GM12878 (cell line): ENCODE data around the gene CHSY3. TPM values are rescaled to one million over a fixed set of nuclear protein-coding genes. Genes with fewer than 3 reads are reported as not detected.

Experiments
- CEBPB ChIP-seq, 2 experiments: fragments of 150-350 bp in 1 of 2; IDR thresholded peaks; 2 replicates each; pipeline ENCODE4 v1.6.1; 2012 to 2014; ENCODE audit warnings: low read depth in 2 of 2, low read length in 2 of 2, borderline replicate concordance in 1 of 2, inconsistent platforms in 1 of 2
- ETV6 ChIP-seq, 2 experiments: fragments of 450-650 bp in 1 of 2; IDR thresholded peaks in 1 of 2; conservative IDR thresholded peaks in 1 of 2; 2 replicates each; pipeline ENCODE4 v1.6.1; 2014; ENCODE audit warnings: antibody characterized with exemption in 1 of 2, borderline replicate concordance in 1 of 2, low read depth in 1 of 2, mild to moderate bottlenecking in 1 of 2, moderate library complexity in 1 of 2
- FOXK2 ChIP-seq: fragments of 450-650 bp; IDR thresholded peaks from 2 replicates; pipeline ENCODE4 v1.6.1; 2017; ENCODE audit warnings: mild to moderate bottlenecking, moderate library complexity
- HDAC2 ChIP-seq: fragments of 200-600 bp; sonication (generic); IDR thresholded peaks from 2 replicates; pipeline ENCODE4 v1.6.1; 2017
- POLR2A ChIP-seq: IDR thresholded peaks from 2 replicates; pipeline ENCODE4 v1.6.1; 2011; ENCODE audit warnings: low read depth, mild to moderate bottlenecking, low read length
- WRNIP1 ChIP-seq: IDR thresholded peaks from 2 replicates; pipeline ENCODE4 v1.6.1; 2011; ENCODE audit warnings: low read depth, low read length, improper control_type of control experiment, borderline replicate concordance
- ZBED1 ChIP-seq: IDR thresholded peaks from 2 replicates; pipeline ENCODE4 v1.6.1; 2016; ENCODE audit warnings: borderline replicate concordance
- ZBTB11 ChIP-seq: fragments of 450-650 bp; formaldehyde crosslinking; IDR thresholded peaks from 2 replicates; pipeline ENCODE4 v1.5.0; 2022; ENCODE audit warnings: mild to moderate bottlenecking, missing genetic modification characterization
- ZSCAN29 ChIP-seq: fragments of 450-650 bp; IDR thresholded peaks from 2 replicates; pipeline ENCODE4 v1.6.1; 2017; ENCODE audit warnings: mild to moderate bottlenecking, moderate library complexity
- polyA plus RNA-seq, 11 experiments: library from polyadenylated mRNA; depleted of rRNA in 4 of 11; unstranded in 6 of 11; stranded (reverse) in 5 of 11; fragments of >200 nt; fragmentation: Nextera tagmentation in 4 of 11; fragmentation: Illumina TruSeq in 1 of 11; extraction: Ambion mirVana in 4 of 11; extraction: Trizol in 1 of 11; gene quantifications; 1 replicate in 1 of 11; 2 replicates in 10 of 11; pipeline versions ENCODE4 v1.2.1 to v1.2.3, GENCODE V29; 2011 to 2016; ENCODE audit warnings: inconsistent platforms in 2 of 11, missing spikeins in 2 of 11, low read depth in 1 of 11
- total RNA-seq, 4 experiments: library from RNA; depleted of rRNA in 3 of 4; stranded (reverse); fragments of >200 nt in 3 of 4; fragmentation: Illumina TruSeq in 1 of 4; extraction: Trizol in 1 of 4; gene quantifications; 2 replicates each; pipeline versions ENCODE4 v1.2.1 to v1.2.3, GENCODE V29; 2013 to 2021
- TF ChIP-seq, protein P1 (sequence below): fragments of 450-650 bp; IDR thresholded peaks from 2 replicates; pipeline ENCODE4 v1.6.1; 2017; ENCODE audit warnings: mild to moderate bottlenecking, moderate library complexity

Gene CHSY3
- total and polyA plus RNA-seq, 10 of the 15 experiments (the other 5 are each of a cell fraction or from before 2014, with no cell fraction given), result not detected

GRCh38 chr5:129945028-129945427 is 40.8 kb downstream of the CHSY3 start (continued):
- TF ChIP-seq ZBTB11 (CRISPR knock-in tag), result no peak
- no peak for TF ChIP-seq WRNIP1
- TF ChIP-seq POLR2A, result no peak
- TF ChIP-seq, protein P1, sequence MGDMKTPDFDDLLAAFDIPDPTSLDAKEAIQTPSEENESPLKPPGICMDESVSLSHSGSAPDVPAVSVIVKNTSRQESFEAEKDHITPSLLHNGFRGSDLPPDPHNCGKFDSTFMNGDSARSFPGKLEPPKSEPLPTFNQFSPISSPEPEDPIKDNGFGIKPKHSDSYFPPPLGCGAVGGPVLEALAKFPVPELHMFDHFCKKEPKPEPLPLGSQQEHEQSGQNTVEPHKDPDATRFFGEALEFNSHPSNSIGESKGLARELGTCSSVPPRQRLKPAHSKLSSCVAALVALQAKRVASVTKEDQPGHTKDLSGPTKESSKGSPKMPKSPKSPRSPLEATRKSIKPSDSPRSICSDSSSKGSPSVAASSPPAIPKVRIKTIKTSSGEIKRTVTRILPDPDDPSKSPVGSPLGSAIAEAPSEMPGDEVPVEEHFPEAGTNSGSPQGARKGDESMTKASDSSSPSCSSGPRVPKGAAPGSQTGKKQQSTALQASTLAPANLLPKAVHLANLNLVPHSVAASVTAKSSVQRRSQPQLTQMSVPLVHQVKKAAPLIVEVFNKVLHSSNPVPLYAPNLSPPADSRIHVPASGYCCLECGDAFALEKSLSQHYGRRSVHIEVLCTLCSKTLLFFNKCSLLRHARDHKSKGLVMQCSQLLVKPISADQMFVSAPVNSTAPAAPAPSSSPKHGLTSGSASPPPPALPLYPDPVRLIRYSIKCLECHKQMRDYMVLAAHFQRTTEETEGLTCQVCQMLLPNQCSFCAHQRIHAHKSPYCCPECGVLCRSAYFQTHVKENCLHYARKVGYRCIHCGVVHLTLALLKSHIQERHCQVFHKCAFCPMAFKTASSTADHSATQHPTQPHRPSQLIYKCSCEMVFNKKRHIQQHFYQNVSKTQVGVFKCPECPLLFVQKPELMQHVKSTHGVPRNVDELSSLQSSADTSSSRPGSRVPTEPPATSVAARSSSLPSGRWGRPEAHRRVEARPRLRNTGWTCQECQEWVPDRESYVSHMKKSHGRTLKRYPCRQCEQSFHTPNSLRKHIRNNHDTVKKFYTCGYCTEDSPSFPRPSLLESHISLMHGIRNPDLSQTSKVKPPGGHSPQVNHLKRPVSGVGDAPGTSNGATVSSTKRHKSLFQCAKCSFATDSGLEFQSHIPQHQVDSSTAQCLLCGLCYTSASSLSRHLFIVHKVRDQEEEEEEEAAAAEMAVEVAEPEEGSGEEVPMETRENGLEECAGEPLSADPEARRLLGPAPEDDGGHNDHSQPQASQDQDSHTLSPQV, result no peak
- no peak for TF ChIP-seq HDAC2
- TF ChIP-seq ZSCAN29, result no peak
- TF ChIP-seq FOXK2, result no peak
- TF ChIP-seq ZBED1, result no peak
- no peak for TF ChIP-seq ETV6 (conservative IDR thresholded peaks at IDR 0.05 in 1 of 2, IDR thresholded peaks at IDR 0.05 in 1 of 2; ENCODE audit: borderline replicate concordance in 1 of 2, low read depth in 1 of 2)
- TF ChIP-seq CEBPB (IDR thresholded peaks at IDR 0.05; ENCODE audit: borderline replicate concordance in 1 of 2, low read depth in 2 of 2, low read length in 2 of 2), result no peak
